Ishikawa (cell line): ENCODE data around the gene UNC45A.

ENCODE experiments used
- CEBPB ChIP-seq: IDR thresholded peaks from 2 replicates; pipeline ENCODE4 v1.6.1; 2012
- CREB1 ChIP-seq: IDR thresholded peaks from 2 replicates; pipeline ENCODE4 v1.6.1; 2012; ENCODE audit warnings: low read depth
- EGR1 ChIP-seq: IDR thresholded peaks from 2 replicates; pipeline ENCODE4 v1.6.1; 2012
- EP300 ChIP-seq: IDR thresholded peaks from 2 replicates; pipeline ENCODE4 v1.6.1; 2012; ENCODE audit warnings: borderline replicate concordance
- FOXM1 ChIP-seq: IDR thresholded peaks from 2 replicates; pipeline ENCODE4 v1.6.1; 2012; ENCODE audit warnings: low read depth, borderline replicate concordance
- MAX ChIP-seq: IDR thresholded peaks from 2 replicates; pipeline ENCODE4 v1.6.1; 2012
- NFIC ChIP-seq: IDR thresholded peaks from 2 replicates; pipeline ENCODE4 v1.6.1; 2012
- RAD21 ChIP-seq: IDR thresholded peaks from 2 replicates; pipeline ENCODE4 v1.6.1; 2012; ENCODE audit warnings: low read depth
- REST ChIP-seq: IDR thresholded peaks from 2 replicates; pipeline ENCODE4 v1.6.1; 2012; ENCODE audit warnings: low read depth, mild to moderate bottlenecking
- TAF1 ChIP-seq: IDR thresholded peaks from 2 replicates; pipeline ENCODE4 v1.6.1; 2012; ENCODE audit warnings: low read depth, mild to moderate bottlenecking
- TCF12 ChIP-seq: IDR thresholded peaks from 2 replicates; pipeline ENCODE4 v1.6.1; 2012; ENCODE audit warnings: low read depth
- TEAD4 ChIP-seq: IDR thresholded peaks from 2 replicates; pipeline ENCODE4 v1.6.1; 2012
- USF1 ChIP-seq: IDR thresholded peaks from 2 replicates; pipeline ENCODE4 v1.6.1; 2012
- YY1 ChIP-seq: IDR thresholded peaks from 2 replicates; pipeline ENCODE4 v1.6.1; 2012; ENCODE audit warnings: low read depth
- ZBTB7A ChIP-seq: IDR thresholded peaks from 2 replicates; pipeline ENCODE4 v1.6.1; 2012; ENCODE audit warnings: low read depth

UNC45A gene

GRCh38 chr15:90934949-90935751 is at the start of gene UNC45A:
Gene UNC45A, plus strand, starts transcription at chr15:90935285. Its CDS starts 40 bp downstream, at chr15:90935325.
- TF ChIP-seq TAF1 (peak; percentile 83; the same call in 1 of the 2 replicates), NFIC (no peak; the same call in 1 of the 2 replicates), EP300 (no peak), ZBTB7A (peak; percentile 89), FOXM1 (0 out of 2 replicates have a peak, but pooled peaks have one; percentile 36), USF1 (no peak), REST (no peak)

- TF ChIP-seq CREB1 = no peak
- peak; percentile 97 for TF ChIP-seq RAD21
- TF ChIP-seq TCF12 = no peak
- TF ChIP-seq CEBPB = no peak
- no peak for TF ChIP-seq EP300
- TF ChIP-seq TAF1 = no peak
- TF ChIP-seq ZBTB7A = peak; percentile 72; the same call in 1 of the 2 replicates
- no peak for TF ChIP-seq YY1
- no peak for TF ChIP-seq NFIC
- TF ChIP-seq MAX = no peak
- TF ChIP-seq USF1 = no peak
- no peak for TF ChIP-seq TEAD4
- no peak for TF ChIP-seq FOXM1
Measured at GRCh38 chr15:90885432-90886290, 49.4 kb upstream of the UNC45A start.

- TF ChIP-seq YY1 (no peak), MAX (no peak), REST (no peak), RAD21 (no peak), FOXM1 (no peak), CEBPB (no peak), NFIC (no peak), ZBTB7A (no peak), EGR1 (no peak), TAF1 (no peak), EP300 (no peak), CREB1 (no peak), TEAD4 (no peak), TCF12 (no peak), USF1 (no peak)
Measured at GRCh38 chr15:90886291-90886614, 48.8 kb upstream of the UNC45A start.

GRCh38 chr15:90887037-90887481 is 48.0 kb upstream of the UNC45A start:
- TF ChIP-seq NFIC = no peak
- no peak for TF ChIP-seq REST
- no peak for TF ChIP-seq EP300
- TF ChIP-seq EGR1 = no peak
- TF ChIP-seq YY1 = no peak
- TF ChIP-seq TCF12 = no peak
- TF ChIP-seq CREB1 = no peak
- TF ChIP-seq ZBTB7A = no peak
- no peak for TF ChIP-seq TEAD4
- TF ChIP-seq TAF1 = no peak
- TF ChIP-seq RAD21 = no peak
- TF ChIP-seq CEBPB = no peak
- TF ChIP-seq MAX = no peak
- TF ChIP-seq FOXM1 = no peak
- TF ChIP-seq USF1 = no peak
